IMR-90 (cell line): Measurements from ENCODE around the gene PDE8B.

ENCODE experiments used
- BHLHE40 ChIP-seq: fragments of 150-350 bp; IDR thresholded peaks from 2 replicates; pipeline ENCODE4 v1.6.1; 2016; ENCODE audit warnings: mild to moderate bottlenecking, low read depth, low read length
- CEBPB ChIP-seq: IDR thresholded peaks from 2 replicates; pipeline ENCODE4 v1.6.1; 2012; ENCODE audit warnings: low read depth, low read length, improper control_type of control experiment
- CTCF ChIP-seq: conservative IDR thresholded peaks from 2 replicates; pipeline ENCODE4 v1.5.1; 2012; ENCODE audit warnings: mild to moderate bottlenecking, low read depth, low read length, improper control_type of control experiment
- FOS ChIP-seq: fragments of 150-350 bp; IDR thresholded peaks from 2 replicates; pipeline ENCODE4 v1.6.1; 2016; ENCODE audit warnings: low read depth, low read length
- MXI1 ChIP-seq: IDR thresholded peaks from 2 replicates; pipeline ENCODE4 v1.6.1; 2012; ENCODE audit warnings: low read depth, mild to moderate bottlenecking, low read length, moderate library complexity, borderline replicate concordance
- POLR2A ChIP-seq: IDR thresholded peaks from 2 replicates; pipeline ENCODE4 v1.6.1; 2012; ENCODE audit warnings: mild to moderate bottlenecking, low read depth, low read length
- RAD21 ChIP-seq: IDR thresholded peaks from 2 replicates; pipeline ENCODE4 v1.6.1; 2012; ENCODE audit warnings: low read length, improper control_type of control experiment
- RCOR1 ChIP-seq: IDR thresholded peaks from 2 replicates; pipeline ENCODE4 v1.6.1; 2012; ENCODE audit warnings: mild to moderate bottlenecking, low read length, improper control_type of control experiment; ENCODE audit not compliant: insufficient replicate concordance
- RFX5 ChIP-seq: IDR thresholded peaks from 2 replicates; pipeline ENCODE4 v1.8.0; 2012; ENCODE audit warnings: low read depth, mild to moderate bottlenecking, low read length, moderate library complexity
- TF ChIP-seq, protein P1 (sequence below): fragments of 150-350 bp; IDR thresholded peaks from 2 replicates; pipeline ENCODE4 v1.6.1; 2017; ENCODE audit warnings: mild to moderate bottlenecking, antibody characterized with exemption, low read length, low read depth

GRCh38 chr5:77225531-77225930 is 15.1 kb downstream of the PDE8B start:
- TF ChIP-seq CTCF (no peak), RAD21 (no peak), POLR2A (no peak), CEBPB (no peak), BHLHE40 (no peak), RCOR1 (no peak), RFX5 (no peak), MXI1 (no peak), FOS (no peak)
- TF ChIP-seq, protein P1, sequence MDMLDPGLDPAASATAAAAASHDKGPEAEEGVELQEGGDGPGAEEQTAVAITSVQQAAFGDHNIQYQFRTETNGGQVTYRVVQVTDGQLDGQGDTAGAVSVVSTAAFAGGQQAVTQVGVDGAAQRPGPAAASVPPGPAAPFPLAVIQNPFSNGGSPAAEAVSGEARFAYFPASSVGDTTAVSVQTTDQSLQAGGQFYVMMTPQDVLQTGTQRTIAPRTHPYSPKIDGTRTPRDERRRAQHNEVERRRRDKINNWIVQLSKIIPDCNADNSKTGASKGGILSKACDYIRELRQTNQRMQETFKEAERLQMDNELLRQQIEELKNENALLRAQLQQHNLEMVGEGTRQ = no peak
